HG03565 (cell line): ENCODE results near the gene SMPX.

ENCODE experiments used
- ATAC-seq: cut with Tn5 transposase; IDR thresholded peaks from one replicate; pipeline ENCODE4 v1.9.1; 2021; ENCODE audit warnings: mild to moderate bottlenecking, moderate library complexity; ENCODE audit not compliant: unreplicated experiment

Gene SMPX

GRCh38 chrX:21744721-21745120, 13.2 kb downstream of the SMPX start:
- ATAC-seq: no peak

GRCh38 chrX:21744060-21744459, 13.9 kb downstream of the SMPX start:
- ATAC-seq: no peak

GRCh38 chrX:21741869-21742701, 15.8 kb downstream of the SMPX start:
- no peak for ATAC-seq

- ATAC-seq: no peak
Observed at GRCh38 chrX:21741364-21741763, 16.6 kb downstream of the SMPX start.

GRCh38 chrX:21740329-21741274, 17.3 kb downstream of the SMPX start:
- ATAC-seq: no peak

GRCh38 chrX:21738950-21739287, 19.0 kb downstream of the SMPX start:
- no peak for ATAC-seq

GRCh38 chrX:21738210-21738949, 19.5 kb downstream of the SMPX start:
- no peak for ATAC-seq

- no peak for ATAC-seq
Observed at GRCh38 chrX:21735768-21736127, 22.2 kb downstream of the SMPX start.

GRCh38 chrX:21735038-21735767, 22.7 kb downstream of the SMPX start:
- ATAC-seq: no peak

GRCh38 chrX:21734175-21734574, 23.7 kb downstream of the SMPX start:
- no peak for ATAC-seq

- no peak for ATAC-seq
Observed at GRCh38 chrX:21733705-21734104, 24.2 kb downstream of the SMPX start.

GRCh38 chrX:21730026-21730425, 27.9 kb downstream of the SMPX start:
- ATAC-seq: no peak

GRCh38 chrX:21728276-21728968, 29.5 kb downstream of the SMPX start:
- no peak for ATAC-seq

- ATAC-seq: no peak
Observed at GRCh38 chrX:21725916-21726315, 32.0 kb downstream of the SMPX start.

- no peak for ATAC-seq
Observed at GRCh38 chrX:21725496-21725895, 32.4 kb downstream of the SMPX start.

GRCh38 chrX:21723814-21724213, 34.1 kb downstream of the SMPX start:
- ATAC-seq: no peak

GRCh38 chrX:21723084-21723483, 34.8 kb downstream of the SMPX start:
- no peak for ATAC-seq

- ATAC-seq: no peak
Observed at GRCh38 chrX:21721195-21721594, 36.7 kb downstream of the SMPX start.

- ATAC-seq: no peak
Observed at GRCh38 chrX:21718575-21718974, 39.3 kb downstream of the SMPX start.

- no peak for ATAC-seq
Observed at GRCh38 chrX:21717802-21718201, 40.1 kb downstream of the SMPX start.
